HCT116 (cell line): ENCODE data around the gene EPS15.

ENCODE experiments used
- CEBPB ChIP-seq: IDR thresholded peaks from 2 replicates; pipeline ENCODE4 v1.6.1; 2012; ENCODE audit warnings: low read depth
- ELF1 ChIP-seq: IDR thresholded peaks from 2 replicates; pipeline ENCODE4 v1.6.1; 2012; ENCODE audit warnings: low read depth, borderline replicate concordance
- EZH2 ChIP-seq: fragments of 200-600 bp; sonication (generic); IDR thresholded peaks from 2 replicates; pipeline ENCODE4 v1.6.1; 2017; ENCODE audit warnings: antibody characterized with exemption, mixed run types
- EZH2phosphoT487 ChIP-seq: fragments of 200-600 bp; IDR thresholded peaks from 2 replicates; pipeline ENCODE4 v1.6.1; 2018; ENCODE audit warnings: antibody characterized with exemption, borderline replicate concordance
- POLR2A ChIP-seq: IDR thresholded peaks from 2 replicates; pipeline ENCODE4 v1.7.0; 2011; ENCODE audit warnings: borderline replicate concordance; ENCODE audit not compliant: insufficient read depth, insufficient read length; ENCODE audit errors: extremely low read depth
- TCF7L2 ChIP-seq: IDR thresholded peaks from 2 replicates; pipeline ENCODE4 v1.7.0; 2011; ENCODE audit warnings: borderline replicate concordance, inconsistent platforms; ENCODE audit not compliant: insufficient read depth, insufficient read length; ENCODE audit errors: extremely low read depth
- YY1 ChIP-seq: IDR thresholded peaks from 2 replicates; pipeline ENCODE4 v1.6.1; 2011; ENCODE audit warnings: low read length, low read depth, moderate library complexity, mild to moderate bottlenecking; ENCODE audit not compliant: insufficient replicate concordance; ENCODE audit errors: extremely low read depth
- ZNF274 ChIP-seq: fragments of 200-500 bp; sonication (Bioruptor generic); IDR thresholded peaks from 2 replicates; pipeline ENCODE4 v1.6.1; 2014; ENCODE audit warnings: mild to moderate bottlenecking, low read depth, low read length, inconsistent platforms
- TF ChIP-seq, protein P1 (sequence below), 3 experiments: fragments of 200-600 bp in 1 of 3; sonication (generic) in 1 of 3; IDR thresholded peaks in 2 of 3; conservative IDR thresholded peaks in 1 of 3; 2 replicates each; pipeline ENCODE4 v1.5.1; 2012 to 2017; ENCODE audit warnings: low read depth in 2 of 3, low read length in 2 of 3, antibody characterized with exemption in 1 of 3, borderline replicate concordance in 1 of 3, control low read depth in 1 of 3, mild to moderate bottlenecking in 1 of 3, mixed read lengths in 1 of 3, mixed run types in 1 of 3, moderate library complexity in 1 of 3; ENCODE audit not compliant: insufficient read depth in 1 of 3
- TF ChIP-seq, protein P2 (sequence below): IDR thresholded peaks from 2 replicates; pipeline ENCODE4 v1.6.1; 2012

DNA sequence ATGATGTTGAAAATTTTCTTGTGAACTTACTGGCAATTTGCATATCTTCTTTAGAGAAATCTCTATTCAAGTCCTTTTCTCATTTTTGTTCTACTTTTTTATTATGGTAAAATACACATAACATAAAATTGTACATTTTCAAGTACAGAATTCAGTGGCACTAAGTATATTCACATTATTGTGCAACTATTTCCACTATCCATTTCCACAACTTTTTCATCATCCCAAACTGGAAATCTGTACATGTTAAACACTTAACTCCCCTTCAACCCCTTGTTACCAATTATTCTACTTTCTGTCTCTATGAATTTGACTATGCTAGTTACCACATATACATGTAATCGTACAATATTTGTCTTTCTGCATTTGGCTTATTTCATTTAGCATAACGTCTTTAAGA is 19.4 kb downstream of the EPS15 start:
- TF ChIP-seq, protein P1, sequence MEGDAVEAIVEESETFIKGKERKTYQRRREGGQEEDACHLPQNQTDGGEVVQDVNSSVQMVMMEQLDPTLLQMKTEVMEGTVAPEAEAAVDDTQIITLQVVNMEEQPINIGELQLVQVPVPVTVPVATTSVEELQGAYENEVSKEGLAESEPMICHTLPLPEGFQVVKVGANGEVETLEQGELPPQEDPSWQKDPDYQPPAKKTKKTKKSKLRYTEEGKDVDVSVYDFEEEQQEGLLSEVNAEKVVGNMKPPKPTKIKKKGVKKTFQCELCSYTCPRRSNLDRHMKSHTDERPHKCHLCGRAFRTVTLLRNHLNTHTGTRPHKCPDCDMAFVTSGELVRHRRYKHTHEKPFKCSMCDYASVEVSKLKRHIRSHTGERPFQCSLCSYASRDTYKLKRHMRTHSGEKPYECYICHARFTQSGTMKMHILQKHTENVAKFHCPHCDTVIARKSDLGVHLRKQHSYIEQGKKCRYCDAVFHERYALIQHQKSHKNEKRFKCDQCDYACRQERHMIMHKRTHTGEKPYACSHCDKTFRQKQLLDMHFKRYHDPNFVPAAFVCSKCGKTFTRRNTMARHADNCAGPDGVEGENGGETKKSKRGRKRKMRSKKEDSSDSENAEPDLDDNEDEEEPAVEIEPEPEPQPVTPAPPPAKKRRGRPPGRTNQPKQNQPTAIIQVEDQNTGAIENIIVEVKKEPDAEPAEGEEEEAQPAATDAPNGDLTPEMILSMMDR (IDR thresholded peaks at IDR 0.05 in 2 of 3, conservative IDR thresholded peaks at IDR 0.05 in 1 of 3; ENCODE audit: borderline replicate concordance in 1 of 3, insufficient read depth in 1 of 3, low read depth in 2 of 3, low read length in 2 of 3), result no peak
- no peak for TF ChIP-seq ELF1
- no peak for TF ChIP-seq TCF7L2
- no peak for TF ChIP-seq CEBPB
- TF ChIP-seq ZNF274, result no peak
- TF ChIP-seq POLR2A, result no peak
- no peak for TF ChIP-seq YY1
- TF ChIP-seq EZH2phosphoT487, result no peak
- TF ChIP-seq EZH2, result no peak
- TF ChIP-seq, protein P2, sequence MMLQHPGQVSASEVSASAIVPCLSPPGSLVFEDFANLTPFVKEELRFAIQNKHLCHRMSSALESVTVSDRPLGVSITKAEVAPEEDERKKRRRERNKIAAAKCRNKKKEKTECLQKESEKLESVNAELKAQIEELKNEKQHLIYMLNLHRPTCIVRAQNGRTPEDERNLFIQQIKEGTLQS, result no peak
